ENCODE results near the gene HTR1E. TPM values are rescaled to one million over a fixed set of nuclear protein-coding genes. Genes with fewer than 3 reads are reported as not detected.

The HTR1E gene

GRCh38 chr6:87054143-87054833, 117.0 kb downstream of the HTR1E start:
- H4K8ac ChIP-seq (ENCODE audit: low read depth, low read length), result no peak overlapping the region
- no peak overlapping the region for H3K18ac ChIP-seq (ENCODE audit: low read length)
- H2BK15ac ChIP-seq (ENCODE audit: low read length), result no peak overlapping the region
- H4K91ac ChIP-seq (ENCODE audit: low read depth, low read length, poor library complexity), result no peak overlapping the region
- no peak overlapping the region for H3K14ac ChIP-seq (ENCODE audit: low read length)
- peaks cover 0 to 1% of the 10 kb centered on the region in 2 donors for H3K4me1 ChIP-seq (ENCODE audit: control insufficient read depth in 2 of 2, insufficient read depth in 1 of 2, low read depth in 1 of 2, low read length in 2 of 2)
- no peak overlapping the region for H2AK5ac ChIP-seq (ENCODE audit: low read depth, low read length)
- H3K9me3 ChIP-seq (replicated peaks in 1 of 2; ENCODE audit: control insufficient read depth in 2 of 2, insufficient read depth in 1 of 2, low read depth in 1 of 2, low read length in 2 of 2), result no peaks in the 10 kb centered on the region
- H3K27me3 ChIP-seq (ENCODE audit: control insufficient read depth in 3 of 3, insufficient read depth in 3 of 3, low read depth in 1 of 3, low read length in 3 of 3), result no peaks in the 10 kb centered on the region
- no peak overlapping the region for H3K4me2 ChIP-seq (ENCODE audit: insufficient read depth, low read length, poor library complexity, severe bottlenecking)
- no peak overlapping the region for H2BK5ac ChIP-seq (ENCODE audit: low read length)
- no peak overlapping the region for H3K23ac ChIP-seq (ENCODE audit: low read depth, low read length, poor library complexity)
- H2AFZ ChIP-seq (ENCODE audit: low read length), result no peak overlapping the region
- no peak overlapping the region for H3K27ac ChIP-seq (replicated peaks; ENCODE audit: low read length)
- no peak overlapping the region for H3K4me3 ChIP-seq (ENCODE audit: low read length in 2 of 2)
- no peak for DNase-seq (ENCODE audit: low spot score)
- H3K4ac ChIP-seq (ENCODE audit: low read length), result no peak overlapping the region
- H3K9ac ChIP-seq (ENCODE audit: low read depth, low read length, poor library complexity), result no peak overlapping the region
- H2BK120ac ChIP-seq (ENCODE audit: low read depth, low read length), result no peak overlapping the region
- no CpG with 5 or more reads among the region's 3 CpGs for WGBS, 2 donors (ENCODE audit: extremely low coverage in 2 of 2, insufficient read length in 2 of 2, insufficient replicate concordance in 1 of 2)
- no peaks in the 10 kb centered on the region for H3K36me3 ChIP-seq (replicated peaks in 1 of 2; ENCODE audit: control insufficient read depth in 2 of 2, insufficient read depth in 2 of 2, low read length in 2 of 2)
- no peaks in the 10 kb centered on the region for H3K79me1 ChIP-seq (ENCODE audit: low read depth, low read length)
- no peak overlapping the region for H2BK12ac ChIP-seq (ENCODE audit: low read length)

GRCh38 chr6:87059943-87060342, 122.6 kb downstream of the HTR1E start:
- Histone ChIP-seq H3K4me1 (ENCODE audit: control insufficient read depth in 2 of 2, insufficient read depth in 1 of 2, low read depth in 1 of 2, low read length in 2 of 2) (peaks cover 0 to 1% of the 10 kb centered on the region in 2 donors), H2BK120ac (ENCODE audit: low read depth, low read length) (no peak overlapping the region), H3K36me3 (replicated peaks in 1 of 2; ENCODE audit: control insufficient read depth in 2 of 2, insufficient read depth in 2 of 2, low read length in 2 of 2) (no peaks in the 10 kb centered on the region), H3K9ac (ENCODE audit: low read depth, low read length, poor library complexity) (no peak overlapping the region), H3K79me1 (ENCODE audit: low read depth, low read length) (no peaks in the 10 kb centered on the region), H2BK15ac (ENCODE audit: low read length) (no peak overlapping the region), H3K18ac (ENCODE audit: low read length) (no peak overlapping the region), H2AFZ (ENCODE audit: low read length) (no peak overlapping the region), H3K4me2 (ENCODE audit: insufficient read depth, low read length, poor library complexity, severe bottlenecking) (no peak overlapping the region), H2AK5ac (ENCODE audit: low read depth, low read length) (no peak overlapping the region), H3K4me3 (ENCODE audit: low read length in 2 of 2) (no peak overlapping the region), H3K14ac (ENCODE audit: low read length) (no peak overlapping the region), H4K91ac (ENCODE audit: low read depth, low read length, poor library complexity) (no peak overlapping the region), H2BK12ac (ENCODE audit: low read length) (no peak overlapping the region), H3K23ac (ENCODE audit: low read depth, low read length, poor library complexity) (no peak overlapping the region), H3K27me3 (ENCODE audit: control insufficient read depth in 3 of 3, insufficient read depth in 3 of 3, low read depth in 1 of 3, low read length in 3 of 3) (no peaks in the 10 kb centered on the region), H3K4ac (ENCODE audit: low read length) (no peak overlapping the region), H2BK5ac (ENCODE audit: low read length) (no peak overlapping the region), H3K9me3 (replicated peaks in 1 of 2; ENCODE audit: control insufficient read depth in 2 of 2, insufficient read depth in 1 of 2, low read depth in 1 of 2, low read length in 2 of 2) (no peaks in the 10 kb centered on the region), H3K27ac (replicated peaks; ENCODE audit: low read length) (no peak overlapping the region), H4K8ac (ENCODE audit: low read depth, low read length) (no peak overlapping the region)
- no CpG with 5 or more reads among the region's 18 CpGs for WGBS, 2 donors (ENCODE audit: extremely low coverage in 2 of 2, insufficient read length in 2 of 2, insufficient replicate concordance in 1 of 2)
- DNase-seq (ENCODE audit: low spot score), result no peak

GRCh38 chr6:87065117-87065516, 127.8 kb downstream of the HTR1E start:
- H3K14ac ChIP-seq (ENCODE audit: low read length), result no peak overlapping the region
- no peak overlapping the region for H3K4me2 ChIP-seq (ENCODE audit: insufficient read depth, low read length, poor library complexity, severe bottlenecking)
- no peak overlapping the region for H2BK120ac ChIP-seq (ENCODE audit: low read depth, low read length)
- H2BK15ac ChIP-seq (ENCODE audit: low read length), result no peak overlapping the region
- H3K79me1 ChIP-seq (ENCODE audit: low read depth, low read length), result no peaks in the 10 kb centered on the region
- no peak overlapping the region for H4K8ac ChIP-seq (ENCODE audit: low read depth, low read length)
- no peak for DNase-seq (ENCODE audit: low spot score)
- H2AK5ac ChIP-seq (ENCODE audit: low read depth, low read length), result no peak overlapping the region
- H2BK12ac ChIP-seq (ENCODE audit: low read length), result no peak overlapping the region
- no peak overlapping the region for H3K27ac ChIP-seq (replicated peaks; ENCODE audit: low read length)
- H3K18ac ChIP-seq (ENCODE audit: low read length), result no peak overlapping the region
- H3K4me3 ChIP-seq (ENCODE audit: low read length in 2 of 2), result no peak overlapping the region
- no peak overlapping the region for H3K23ac ChIP-seq (ENCODE audit: low read depth, low read length, poor library complexity)
- H3K9ac ChIP-seq (ENCODE audit: low read depth, low read length, poor library complexity), result no peak overlapping the region
- WGBS, 2 donors (ENCODE audit: extremely low coverage in 2 of 2, insufficient read length in 2 of 2, insufficient replicate concordance in 1 of 2), result no CpG with 5 or more reads among the region's 5 CpGs
- H2BK5ac ChIP-seq (ENCODE audit: low read length), result no peak overlapping the region
- no peaks in the 10 kb centered on the region for H3K27me3 ChIP-seq (ENCODE audit: control insufficient read depth in 3 of 3, insufficient read depth in 3 of 3, low read depth in 1 of 3, low read length in 3 of 3)
- H3K4ac ChIP-seq (ENCODE audit: low read length), result no peak overlapping the region
- no peak overlapping the region for H2AFZ ChIP-seq (ENCODE audit: low read length)
- no peaks in the 10 kb centered on the region for H3K9me3 ChIP-seq (replicated peaks in 1 of 2; ENCODE audit: control insufficient read depth in 2 of 2, insufficient read depth in 1 of 2, low read depth in 1 of 2, low read length in 2 of 2)
- H3K4me1 ChIP-seq (ENCODE audit: control insufficient read depth in 2 of 2, insufficient read depth in 1 of 2, low read depth in 1 of 2, low read length in 2 of 2), result peaks cover 6% of the 10 kb centered on the region in 2 donors
- no peak overlapping the region for H4K91ac ChIP-seq (ENCODE audit: low read depth, low read length, poor library complexity)
- no peaks in the 10 kb centered on the region for H3K36me3 ChIP-seq (replicated peaks in 1 of 2; ENCODE audit: control insufficient read depth in 2 of 2, insufficient read depth in 2 of 2, low read length in 2 of 2)

Small RNAs within 50 kb of the gene (small RNA-seq; reads per million reads assigned to genes)
- gene AL157777.2 (ENCODE audit: insufficient read depth) (not detected), gene MTHFD2P2 (ENCODE audit: insufficient read depth) (not detected)
